ENCODE measurements around the gene ISG20.

DNA sequence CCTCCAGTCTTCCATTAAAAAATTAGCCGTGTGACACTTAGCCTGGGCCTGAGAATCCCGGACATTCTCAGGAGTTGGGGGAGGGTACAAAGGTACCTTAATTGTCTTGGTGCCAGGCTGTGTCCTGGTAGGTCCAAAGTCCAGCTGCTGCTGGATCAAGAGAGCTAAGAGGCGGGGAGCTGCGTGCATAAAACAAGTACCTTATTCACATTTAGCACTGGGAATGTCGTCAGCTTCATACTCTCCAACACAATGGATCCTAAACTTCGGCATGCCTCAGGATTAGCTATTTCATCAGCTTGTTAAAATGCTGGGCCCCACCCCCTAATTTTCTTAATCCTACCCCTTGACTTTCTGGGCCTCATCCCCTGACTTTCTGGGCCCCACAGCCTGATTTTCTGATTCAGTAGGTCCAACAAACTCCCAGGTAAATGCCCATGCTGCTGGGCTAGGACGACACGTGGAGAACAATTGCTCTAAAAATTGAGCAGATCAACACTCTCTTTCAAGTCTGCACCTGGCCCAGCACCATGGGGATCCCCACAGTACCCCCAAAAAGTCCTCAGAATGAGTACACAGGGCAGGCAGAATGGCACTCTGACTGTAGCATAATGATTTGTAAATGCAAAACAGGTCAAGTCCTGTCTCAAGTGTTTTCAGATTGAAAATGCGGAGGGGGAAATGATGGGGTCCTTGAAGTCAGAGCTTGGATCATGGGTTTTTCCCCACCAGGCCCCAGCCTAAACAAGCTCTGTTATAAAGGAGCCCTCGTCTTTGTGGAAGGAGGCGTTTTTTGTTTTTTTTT, 23.3 kb upstream of the ISG20 start:
- TF ChIP-seq EZH2phosphoT487 (IDR thresholded peaks at IDR 0.05; ENCODE audit: borderline replicate concordance, low read length): no peak
- no peak for TF ChIP-seq CTCF (IDR thresholded peaks at IDR 0.05; ENCODE audit: low read depth, low read length, poor library complexity, severe bottlenecking)
